Cardiac ventricle fibroblast (primary cell): ENCODE data around the gene MPEG1. TPM values are rescaled to one million over a fixed set of nuclear protein-coding genes. Genes with fewer than 3 reads are reported as not detected.

Experiments
- total RNA-seq: library from RNA; depleted of rRNA; stranded (reverse); fragments of >200 nt; gene quantifications from 2 replicates; pipeline ENCODE4 v1.2.3, GENCODE V29; 2015

MPEG1 gene
- not detected in 2 replicates for total RNA-seq

DNA sequence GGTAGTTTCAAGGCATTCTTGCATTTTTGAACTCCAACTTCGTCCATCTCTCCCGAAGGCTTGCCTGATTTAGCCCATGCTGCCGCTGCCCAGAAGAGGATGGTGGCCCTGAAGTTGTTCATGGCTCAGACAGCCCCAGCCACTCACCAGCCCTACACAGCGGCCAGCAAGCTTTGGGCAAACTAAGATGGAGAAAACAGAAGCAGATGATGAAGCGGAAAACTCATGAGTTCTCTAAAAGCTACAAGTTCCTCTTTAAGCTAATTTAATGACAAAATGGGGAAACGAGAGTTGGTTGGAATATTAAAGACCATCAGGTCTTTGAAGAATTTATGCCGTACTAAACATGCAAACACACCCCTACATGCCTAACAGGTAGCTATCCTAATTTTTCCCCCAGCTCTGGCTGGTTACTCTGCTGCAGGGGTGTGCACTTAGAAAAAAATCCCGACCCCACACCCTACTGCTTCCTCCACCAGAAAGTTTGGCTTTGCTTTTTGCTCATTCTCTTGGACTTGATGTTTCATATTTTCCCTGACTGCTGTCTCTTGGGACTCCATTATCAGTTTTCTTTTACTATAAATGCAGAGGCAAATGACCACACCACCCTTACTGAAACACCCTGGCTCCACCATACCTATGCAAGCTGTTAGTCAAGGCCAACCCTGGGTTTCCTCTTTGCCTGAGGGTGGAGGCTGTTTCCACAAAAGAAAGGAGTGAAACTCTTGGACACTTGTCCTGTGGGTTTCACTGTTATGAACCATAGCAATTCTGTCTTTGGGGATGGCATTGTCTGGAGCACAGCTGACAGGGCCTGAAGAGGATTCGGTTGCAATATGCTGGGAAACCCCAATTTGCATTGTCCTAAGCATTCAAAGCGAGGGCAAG, at the start of gene MPEG1:
Gene MPEG1 (minus strand): TSS at position 184 of the 888 bp plus-strand sequence. CDS start 62 bp downstream, at position 122.

DNA sequence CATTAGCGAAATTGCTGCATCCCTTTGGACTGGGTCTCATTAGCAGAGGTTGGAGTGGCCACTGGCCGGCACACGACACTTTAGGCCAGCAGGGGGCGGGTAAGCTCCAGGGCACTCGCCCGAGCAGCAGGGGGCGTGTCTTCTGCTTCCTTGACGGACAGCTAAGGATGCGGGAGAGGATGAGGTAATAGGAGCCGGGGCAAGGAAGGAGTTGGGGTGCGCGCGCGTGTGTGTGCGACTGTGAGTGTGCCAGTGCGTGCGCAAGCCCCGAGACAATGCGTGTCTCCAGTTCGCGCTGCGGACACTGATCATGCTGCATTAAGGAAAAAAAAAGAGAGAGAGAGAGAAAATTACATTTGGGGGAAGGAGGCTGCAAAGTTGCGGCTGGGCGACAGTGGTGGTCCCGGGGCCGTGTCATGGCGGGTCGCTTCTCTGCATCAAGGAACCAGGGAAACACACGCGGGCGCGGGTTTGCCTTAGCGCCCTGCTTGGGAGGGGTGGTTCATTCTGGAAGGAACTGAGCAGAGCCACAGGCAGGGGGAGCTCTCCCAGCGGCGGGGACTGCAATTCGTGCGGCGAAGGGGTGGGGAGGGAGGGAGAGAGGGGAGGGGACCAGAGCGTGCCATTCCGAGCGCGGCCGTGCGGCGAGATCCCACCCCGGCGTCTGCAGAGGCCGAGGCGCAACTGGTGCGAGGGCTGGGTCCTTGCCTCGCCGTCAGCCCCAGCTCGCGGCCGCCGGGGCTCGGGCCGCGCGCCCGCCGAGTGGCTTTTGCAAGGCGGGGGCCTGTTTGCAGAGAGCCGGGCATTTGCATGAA, 41.0 kb downstream of the MPEG1 start, which contains the start of gene DTX4:
Gene DTX4 (plus strand): TSS at position 625 of the 815 bp plus-strand sequence. CDS start 464 bp downstream, outside the sequence.

Other genes with a start within 250 kb of the MPEG1 start
- not detected in 2 replicates for gene GLYATL1B, start 126.6 kb downstream of the MPEG1 start, total RNA-seq
- 0.29 and 0.31 TPM in 2 replicates for gene FAM111B, start 105.7 kb downstream of the MPEG1 start, total RNA-seq
- gene FAM111A, start 70.1 kb downstream of the MPEG1 start, total RNA-seq, result 14.5 and 17.3 TPM in 2 replicates
- 5.3 and 6.2 TPM in 2 replicates for gene DTX4, start 40.8 kb downstream of the MPEG1 start, total RNA-seq
- not detected in 2 replicates for gene OR5AN1, start 146.0 kb upstream of the MPEG1 start, total RNA-seq
- not detected in 2 replicates for gene OR5A2, start 213.5 kb upstream of the MPEG1 start, total RNA-seq
- not detected in 2 replicates for gene OR5A1, start 223.5 kb upstream of the MPEG1 start, total RNA-seq
- gene OR4D6, start 244.0 kb upstream of the MPEG1 start, total RNA-seq, result not detected in 2 replicates